ENCODE measurements around the gene ANKRD24. TPM values are rescaled to one million over a fixed set of nuclear protein-coding genes. Genes with fewer than 3 reads are reported as not detected.
A peak's percentile ranks its signal among the peaks of the same experiment; 100 is the strongest.

Gene ANKRD24
- total and polyA plus RNA-seq, 7 donors = 0.34 to 2.7 (median 0.46) TPM

DNA sequence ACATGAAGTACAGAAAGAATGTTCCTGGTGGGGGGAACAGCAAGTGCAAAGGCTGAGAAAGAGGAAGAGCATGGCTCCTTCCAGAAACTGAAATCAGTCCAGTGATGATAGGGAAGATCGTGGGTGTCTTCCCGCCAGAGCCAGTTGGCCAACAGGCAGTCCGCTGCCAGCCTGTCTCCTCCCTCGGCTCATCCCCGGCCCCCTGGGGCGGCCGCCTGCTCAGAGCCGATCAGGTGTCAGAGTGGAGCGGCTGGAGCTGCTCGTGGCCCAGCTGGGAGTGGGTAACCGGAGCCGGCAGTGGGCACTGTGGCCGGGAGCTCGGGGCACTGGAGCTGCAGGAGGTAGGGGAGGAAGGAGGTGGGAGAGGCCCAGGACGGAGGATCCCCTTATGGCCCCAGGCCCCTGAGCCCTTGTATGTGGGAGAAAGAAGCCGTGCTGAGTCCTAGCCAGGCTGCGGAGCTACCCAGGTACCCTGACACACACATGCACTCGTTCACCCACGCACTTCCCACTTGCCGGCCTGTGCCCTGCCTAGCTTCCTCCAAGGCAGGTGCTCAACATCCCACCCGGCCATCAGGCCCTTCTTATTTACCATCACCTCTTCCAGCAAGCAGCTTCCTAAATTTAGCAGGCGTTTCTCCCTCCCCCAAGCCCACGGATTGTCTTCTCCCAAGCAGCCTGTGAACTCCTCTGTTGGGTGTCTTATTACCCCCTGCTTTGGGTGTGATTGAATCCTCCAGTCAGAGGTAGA, 1.7 kb downstream of the ANKRD24 start:
- no peaks in the 10 kb centered on the region for H3K9me3 ChIP-seq
- intact Hi-C loops (cut with DNase I) = loop anchor here in 1 of 2 donors (5.0 kb wide), 1 partner anchor 62 kb away; the partner anchor contains the start of gene MAP2K2
- peak overlapping the region; percentile 90 for H3K4me3 ChIP-seq
- ATAC-seq (peak; percentile 55 to 85 (median 59)), DNase-seq (peak; percentile 56 to 75)
- 14 to 22% (median 21%) methylated on average over 16 to 23 of the region's 23 CpGs for WGBS, 3 donors
- TF ChIP-seq, protein P1, sequence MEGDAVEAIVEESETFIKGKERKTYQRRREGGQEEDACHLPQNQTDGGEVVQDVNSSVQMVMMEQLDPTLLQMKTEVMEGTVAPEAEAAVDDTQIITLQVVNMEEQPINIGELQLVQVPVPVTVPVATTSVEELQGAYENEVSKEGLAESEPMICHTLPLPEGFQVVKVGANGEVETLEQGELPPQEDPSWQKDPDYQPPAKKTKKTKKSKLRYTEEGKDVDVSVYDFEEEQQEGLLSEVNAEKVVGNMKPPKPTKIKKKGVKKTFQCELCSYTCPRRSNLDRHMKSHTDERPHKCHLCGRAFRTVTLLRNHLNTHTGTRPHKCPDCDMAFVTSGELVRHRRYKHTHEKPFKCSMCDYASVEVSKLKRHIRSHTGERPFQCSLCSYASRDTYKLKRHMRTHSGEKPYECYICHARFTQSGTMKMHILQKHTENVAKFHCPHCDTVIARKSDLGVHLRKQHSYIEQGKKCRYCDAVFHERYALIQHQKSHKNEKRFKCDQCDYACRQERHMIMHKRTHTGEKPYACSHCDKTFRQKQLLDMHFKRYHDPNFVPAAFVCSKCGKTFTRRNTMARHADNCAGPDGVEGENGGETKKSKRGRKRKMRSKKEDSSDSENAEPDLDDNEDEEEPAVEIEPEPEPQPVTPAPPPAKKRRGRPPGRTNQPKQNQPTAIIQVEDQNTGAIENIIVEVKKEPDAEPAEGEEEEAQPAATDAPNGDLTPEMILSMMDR (IDR thresholded peaks at IDR 0.05) = no peak
- H3K4me1 ChIP-seq = peaks cover 27% of the 10 kb centered on the region
- H3K27me3 ChIP-seq (ENCODE audit: insufficient read depth in 3 of 3, low read length in 2 of 3) = no peaks in the 10 kb centered on the region
- H3K27ac ChIP-seq = peak overlapping the region; percentile 87
- H3K36me3 ChIP-seq (ENCODE audit: insufficient read depth in 1 of 2, low read depth in 1 of 2) = peaks cover 0 to 11% of the 10 kb centered on the region in 2 donors

DNA sequence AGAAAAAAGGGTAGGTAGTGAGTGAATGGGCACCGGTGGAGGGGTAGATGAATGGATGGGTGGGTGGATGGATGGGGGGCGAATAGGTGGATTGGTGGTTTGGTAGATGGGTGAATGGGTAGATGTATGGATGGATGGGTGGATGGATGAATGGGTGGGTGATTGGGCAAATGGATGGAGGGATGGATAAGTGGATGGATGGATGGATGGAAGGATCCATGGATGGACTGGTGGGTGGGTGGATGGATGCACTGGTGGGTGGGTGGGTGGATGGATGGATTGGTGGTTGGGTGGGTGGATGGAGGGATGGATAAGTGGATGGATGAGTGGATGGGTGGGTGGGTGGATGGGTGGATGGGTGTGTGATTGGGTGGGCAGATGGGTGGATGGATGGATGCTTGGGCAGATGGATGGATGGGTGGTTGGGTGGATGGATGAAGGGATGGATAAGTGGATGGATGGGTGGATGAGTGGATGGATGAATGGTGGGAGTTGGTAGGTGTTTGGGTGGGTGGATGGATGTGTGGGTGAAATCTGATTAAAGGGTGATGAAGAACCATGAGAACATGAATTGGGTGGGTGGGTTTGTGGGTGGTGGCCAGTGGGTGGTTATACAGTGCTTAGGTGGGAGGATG, 2.3 kb downstream of the ANKRD24 start:
- Histone ChIP-seq H3K27ac (no peak overlapping the region), H3K4me3 (no peak overlapping the region), H3K27me3 (ENCODE audit: insufficient read depth in 3 of 3, low read length in 2 of 3) (no peaks in the 10 kb centered on the region), H3K9me3 (no peaks in the 10 kb centered on the region), H3K36me3 (ENCODE audit: insufficient read depth in 1 of 2, low read depth in 1 of 2) (peaks cover 0 to 6% of the 10 kb centered on the region in 2 donors), H3K4me1 (peaks cover 27% of the 10 kb centered on the region)
- TF ChIP-seq, protein P1 (IDR thresholded peaks at IDR 0.05) = no peak
- intact Hi-C loops (cut with DNase I) = loop anchor here (5.0 kb wide), 2 partner anchors 63 to 198 kb away; partner anchors contain the start of genes EEF2 (in 1 of the 2) and MAP2K2 (in 1 of the 2)
- DNase-seq (no peak), ATAC-seq (no peak)
- 86 to 96% (median 90%) methylated on average over 2 of the region's 2 CpGs for WGBS, 3 donors

DNA sequence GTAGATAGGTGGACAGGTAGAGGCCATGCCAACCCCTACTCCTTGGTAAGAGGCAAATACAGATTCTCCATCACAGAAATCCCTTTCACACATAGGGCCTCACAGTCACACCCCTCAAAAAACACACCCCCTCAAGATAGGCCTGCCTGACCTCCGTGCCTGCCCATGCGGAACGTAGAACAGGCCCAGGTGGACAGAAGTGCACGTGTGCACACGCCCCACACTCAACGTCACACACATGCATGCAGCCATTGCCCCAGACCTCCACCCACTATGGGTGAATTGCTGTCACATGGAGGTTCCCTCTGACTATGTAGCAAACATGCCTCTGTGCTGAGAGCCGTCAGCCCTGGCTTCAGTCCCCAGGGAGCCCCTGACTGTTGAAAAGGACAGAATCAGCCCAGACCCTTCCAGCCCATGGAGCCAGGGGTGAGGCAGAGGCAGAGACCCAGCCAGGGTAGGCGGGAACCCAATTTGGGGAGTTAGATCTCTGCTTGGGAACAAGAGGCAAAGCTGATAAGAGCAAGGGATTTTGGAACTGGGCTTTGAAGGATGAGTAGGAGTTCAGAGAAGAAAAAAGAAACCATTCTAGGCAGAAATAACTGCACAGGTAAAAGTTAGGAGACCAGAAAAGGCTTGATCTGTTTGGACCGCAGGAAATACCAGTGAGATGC, 3.1 kb downstream of the ANKRD24 start:
- intact Hi-C loops (cut with DNase I) = loop anchor here in 1 of 2 donors (5.0 kb wide), 1 partner anchor 198 kb away; the partner anchor contains the start of gene EEF2
- Histone ChIP-seq H3K4me3 (no peak overlapping the region), H3K4me1 (peaks cover 27% of the 10 kb centered on the region), H3K27me3 (ENCODE audit: insufficient read depth in 3 of 3, low read length in 2 of 3) (no peaks in the 10 kb centered on the region), H3K27ac (no peak overlapping the region), H3K36me3 (ENCODE audit: insufficient read depth in 1 of 2, low read depth in 1 of 2) (peaks cover 0 to 1% of the 10 kb centered on the region in 2 donors), H3K9me3 (no peaks in the 10 kb centered on the region)
- DNase-seq (no peak), ATAC-seq (no peak)
- WGBS, 3 donors = 58 to 75% (median 62%) methylated on average over 9 of the region's 9 CpGs
- TF ChIP-seq, protein P1 (IDR thresholded peaks at IDR 0.05) = no peak

DNA sequence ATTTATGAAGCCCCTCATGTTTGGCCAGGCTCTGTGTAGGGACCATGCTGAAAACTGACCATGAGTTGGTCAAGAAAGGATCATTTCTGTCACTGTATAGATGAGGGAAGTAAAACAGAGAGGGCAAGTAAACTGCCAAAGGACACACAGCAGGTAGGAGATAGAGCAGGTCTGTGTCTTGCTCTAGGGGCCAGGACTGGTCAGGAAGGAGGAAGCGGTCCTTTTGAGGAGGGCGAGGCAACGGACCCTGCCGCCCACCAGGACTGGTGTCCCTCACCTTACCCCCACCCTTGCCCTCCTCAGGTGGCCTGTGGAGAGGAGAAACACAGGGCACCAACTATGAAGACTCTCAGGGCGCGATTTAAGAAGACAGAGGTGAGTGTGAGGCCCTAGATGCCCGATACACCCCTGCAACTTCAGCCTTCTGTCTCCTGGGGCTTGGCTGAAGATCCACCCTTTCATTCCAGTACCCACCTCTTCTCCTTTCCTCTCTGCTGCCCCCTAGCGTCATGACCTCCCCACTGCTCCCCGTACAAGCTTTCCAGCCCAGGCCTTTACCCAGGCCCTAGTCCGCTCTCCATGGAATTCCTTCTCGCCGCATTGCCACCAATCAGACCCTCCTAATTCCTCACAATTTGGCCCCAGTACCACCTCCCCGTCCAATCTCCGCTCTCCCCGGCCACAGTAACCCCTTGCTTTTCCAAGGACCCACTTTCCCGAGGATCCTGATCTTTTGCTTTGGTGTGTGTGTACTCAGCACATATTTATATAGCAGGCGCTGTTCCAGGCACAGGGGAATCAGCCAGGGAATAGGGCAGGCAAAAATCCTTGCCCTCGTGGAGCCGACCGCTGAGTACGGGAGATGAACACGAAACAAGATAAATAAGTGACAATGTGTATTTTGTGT, 3.9 kb downstream of the ANKRD24 start:
- Histone ChIP-seq H3K4me3 (peak overlapping the region; percentile 11), H3K9me3 (no peaks in the 10 kb centered on the region), H3K27me3 (ENCODE audit: insufficient read depth in 3 of 3, low read length in 2 of 3) (no peaks in the 10 kb centered on the region), H3K36me3 (ENCODE audit: insufficient read depth in 1 of 2, low read depth in 1 of 2) (no peaks in the 10 kb centered on the region), H3K4me1 (peaks cover 21% of the 10 kb centered on the region), H3K27ac (no peak overlapping the region)
- peak; percentile 68 to 78 for DNase-seq
- ATAC-seq = peak; percentile 55 to 72 (median 64)
- 27 to 34% (median 29%) methylated on average over 20 to 22 of the region's 22 CpGs for WGBS, 3 donors
- TF ChIP-seq, protein P1 (IDR thresholded peaks at IDR 0.05) = peak; percentile 65
- intact Hi-C loops (cut with DNase I) = loop anchor here in 1 of 2 donors (5.0 kb wide), 1 partner anchor 199 kb away; the partner anchor contains the start of gene EEF2

Measured in psoas muscle (tissue), 8 donors.